ENCODE measurements around the gene PDZRN3. TPM values are rescaled to one million over a fixed set of nuclear protein-coding genes. Genes with fewer than 3 reads are reported as not detected.

The PDZRN3 gene
- total RNA-seq, 1 experiment from 2014 or later = not detected

DNA sequence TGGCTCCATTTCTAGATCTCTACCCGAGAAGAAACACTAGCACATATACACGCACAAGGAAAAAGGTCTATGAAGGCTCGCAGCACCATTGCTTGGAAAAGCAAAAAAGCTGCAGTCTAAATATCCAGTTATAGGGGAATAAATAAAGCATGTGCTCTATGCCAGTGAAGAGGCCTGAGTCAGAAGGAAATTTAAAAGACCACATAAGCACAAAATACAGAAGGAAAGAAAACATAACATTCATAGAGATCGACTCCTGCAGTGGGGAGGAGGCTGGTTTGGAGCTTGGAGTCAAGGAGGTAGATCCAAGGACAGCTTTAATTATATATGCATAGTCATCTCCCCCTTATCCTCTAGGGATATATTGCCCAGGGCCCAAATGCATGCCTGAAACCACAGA lies 114.4 kb downstream of the PDZRN3 start:
- POLR2A ChIA-PET (ENCODE audit: unreplicated experiment) = no interaction called here
- Histone ChIP-seq H3K4me3 (no peak overlapping the region), H3K79me2 (ENCODE audit: low read depth) (no peaks in the 10 kb centered on the region), H3K4me2 (no peak overlapping the region), H3K36me3 (ENCODE audit: low read depth) (no peaks in the 10 kb centered on the region), H3K9me3 (ENCODE audit: insufficient read depth, low read depth) (no peaks in the 10 kb centered on the region), H3K27ac (no peak overlapping the region), H2AFZ (no peak overlapping the region), H3K4me1 (replicated peaks; ENCODE audit: insufficient read depth) (no peaks in the 10 kb centered on the region), H3K9me2 (ENCODE audit: insufficient read depth) (no peaks in the 10 kb centered on the region), H3K27me3 (ENCODE audit: insufficient read depth, low read depth) (peaks cover 22% of the 10 kb centered on the region), H3F3A (ENCODE audit: insufficient read depth, low read depth) (no peaks in the 10 kb centered on the region), H4K20me1 (ENCODE audit: insufficient read depth) (no peaks in the 10 kb centered on the region)
- no TSS peak for BruUV-seq (replicated peaks)
- TF ChIP-seq EZH2 (IDR thresholded peaks at IDR 0.05; ENCODE audit: low read depth) = no peak
- TF ChIP-seq, protein P1, sequence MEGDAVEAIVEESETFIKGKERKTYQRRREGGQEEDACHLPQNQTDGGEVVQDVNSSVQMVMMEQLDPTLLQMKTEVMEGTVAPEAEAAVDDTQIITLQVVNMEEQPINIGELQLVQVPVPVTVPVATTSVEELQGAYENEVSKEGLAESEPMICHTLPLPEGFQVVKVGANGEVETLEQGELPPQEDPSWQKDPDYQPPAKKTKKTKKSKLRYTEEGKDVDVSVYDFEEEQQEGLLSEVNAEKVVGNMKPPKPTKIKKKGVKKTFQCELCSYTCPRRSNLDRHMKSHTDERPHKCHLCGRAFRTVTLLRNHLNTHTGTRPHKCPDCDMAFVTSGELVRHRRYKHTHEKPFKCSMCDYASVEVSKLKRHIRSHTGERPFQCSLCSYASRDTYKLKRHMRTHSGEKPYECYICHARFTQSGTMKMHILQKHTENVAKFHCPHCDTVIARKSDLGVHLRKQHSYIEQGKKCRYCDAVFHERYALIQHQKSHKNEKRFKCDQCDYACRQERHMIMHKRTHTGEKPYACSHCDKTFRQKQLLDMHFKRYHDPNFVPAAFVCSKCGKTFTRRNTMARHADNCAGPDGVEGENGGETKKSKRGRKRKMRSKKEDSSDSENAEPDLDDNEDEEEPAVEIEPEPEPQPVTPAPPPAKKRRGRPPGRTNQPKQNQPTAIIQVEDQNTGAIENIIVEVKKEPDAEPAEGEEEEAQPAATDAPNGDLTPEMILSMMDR (conservative IDR thresholded peaks at IDR 0.05) = no peak
- CTCF ChIA-PET = no interaction called here
- intact Hi-C loops (cut with micrococcal nuclease; ENCODE audit: unreplicated experiment) = no loop called here
- DNase-seq = no peak

DNA sequence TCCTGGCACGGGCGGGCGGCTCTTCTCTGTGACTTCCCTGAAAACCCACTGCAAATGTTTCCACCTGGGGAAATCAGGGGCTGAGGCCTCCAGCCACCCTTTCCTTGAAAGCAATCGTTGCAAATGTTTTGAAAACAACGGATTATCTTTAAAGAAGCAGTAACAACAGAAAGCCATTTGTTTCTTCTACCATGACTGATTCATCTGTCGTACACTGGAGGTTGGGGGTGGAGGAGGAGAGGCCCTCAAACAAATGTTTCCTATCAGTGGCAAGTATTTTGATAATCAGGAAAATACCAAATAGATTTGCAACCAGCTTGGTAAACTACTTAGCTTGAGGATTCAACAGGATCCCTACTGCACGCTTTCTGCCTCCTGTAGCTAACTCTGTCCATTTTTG lies 114.9 kb downstream of the PDZRN3 start:
- Histone ChIP-seq H2AFZ (no peak overlapping the region), H3K4me3 (no peak overlapping the region), H3K9me3 (ENCODE audit: insufficient read depth, low read depth) (no peaks in the 10 kb centered on the region), H3K36me3 (ENCODE audit: low read depth) (no peaks in the 10 kb centered on the region), H3K9me2 (ENCODE audit: insufficient read depth) (no peaks in the 10 kb centered on the region), H3K79me2 (ENCODE audit: low read depth) (no peaks in the 10 kb centered on the region), H4K20me1 (ENCODE audit: insufficient read depth) (no peaks in the 10 kb centered on the region), H3K27ac (no peak overlapping the region), H3F3A (ENCODE audit: insufficient read depth, low read depth) (no peaks in the 10 kb centered on the region), H3K4me1 (replicated peaks; ENCODE audit: insufficient read depth) (no peaks in the 10 kb centered on the region), H3K27me3 (ENCODE audit: insufficient read depth, low read depth) (peaks cover 21% of the 10 kb centered on the region), H3K4me2 (no peak overlapping the region)
- DNase-seq = no peak
- CTCF ChIA-PET = no interaction called here
- intact Hi-C loops (cut with micrococcal nuclease; ENCODE audit: unreplicated experiment) = loop anchor here (5.0 kb wide), 1 partner anchor 1662 kb away; no protein-coding TSS in a partner anchor
- BruUV-seq (replicated peaks) = no TSS peak
- POLR2A ChIA-PET (ENCODE audit: unreplicated experiment) = no interaction called here
- TF ChIP-seq EZH2 (IDR thresholded peaks at IDR 0.05; ENCODE audit: low read depth) = no peak
- TF ChIP-seq, protein P1 (conservative IDR thresholded peaks at IDR 0.05) = no peak

DNA sequence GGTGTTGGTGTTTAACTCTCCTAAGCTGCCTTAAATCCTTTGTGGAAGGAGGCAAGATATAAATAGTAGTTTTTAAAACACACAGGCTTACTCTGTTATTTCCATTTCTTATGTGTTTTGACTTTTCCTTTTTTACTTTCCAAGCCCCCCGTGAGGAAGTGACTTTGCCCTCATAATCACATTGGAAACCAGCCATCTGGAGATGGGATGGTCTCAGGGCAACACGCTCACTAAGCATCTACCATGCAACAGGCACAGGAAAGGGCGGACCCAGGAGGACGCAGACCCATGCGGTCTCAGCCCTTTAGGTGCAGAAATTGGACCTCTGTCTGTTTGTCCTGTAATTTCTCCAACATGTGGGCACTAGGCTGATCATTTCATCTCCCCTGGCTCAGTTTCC lies 115.7 kb downstream of the PDZRN3 start:
- no peak overlapping the region for H3K4me2 ChIP-seq
- TF ChIP-seq EZH2 (IDR thresholded peaks at IDR 0.05; ENCODE audit: low read depth) = no peak
- TF ChIP-seq, protein P1 (conservative IDR thresholded peaks at IDR 0.05) = no peak
- no peaks in the 10 kb centered on the region for H3K9me3 ChIP-seq (ENCODE audit: insufficient read depth, low read depth)
- no peaks in the 10 kb centered on the region for H3K4me1 ChIP-seq (replicated peaks; ENCODE audit: insufficient read depth)
- no peak overlapping the region for H3K4me3 ChIP-seq
- peaks cover 16% of the 10 kb centered on the region for H3K27me3 ChIP-seq (ENCODE audit: insufficient read depth, low read depth)
- H3F3A ChIP-seq (ENCODE audit: insufficient read depth, low read depth) = no peaks in the 10 kb centered on the region
- intact Hi-C loops (cut with micrococcal nuclease; ENCODE audit: unreplicated experiment) = loop anchor here (5.0 kb wide), 1 partner anchor 1663 kb away; no protein-coding TSS in a partner anchor
- no peaks in the 10 kb centered on the region for H3K36me3 ChIP-seq (ENCODE audit: low read depth)
- no peaks in the 10 kb centered on the region for H3K9me2 ChIP-seq (ENCODE audit: insufficient read depth)
- BruUV-seq (replicated peaks) = no TSS peak
- no peaks in the 10 kb centered on the region for H4K20me1 ChIP-seq (ENCODE audit: insufficient read depth)
- POLR2A ChIA-PET (ENCODE audit: unreplicated experiment) = no interaction called here
- no peaks in the 10 kb centered on the region for H3K79me2 ChIP-seq (ENCODE audit: low read depth)
- no peak for DNase-seq
- CTCF ChIA-PET = no interaction called here
- no peak overlapping the region for H3K27ac ChIP-seq
- H2AFZ ChIP-seq = no peak overlapping the region

Measured in PC-9 (cell line).